ENCODE results near the gene DDX3Y. TPM values are rescaled to one million over a fixed set of nuclear protein-coding genes. Genes with fewer than 3 reads are reported as not detected.

DDX3Y gene
- 53.1 and 56.7 TPM in 2 replicates for total RNA-seq
- polyA plus RNA-seq (2012): 30.1 TPM

DNA sequence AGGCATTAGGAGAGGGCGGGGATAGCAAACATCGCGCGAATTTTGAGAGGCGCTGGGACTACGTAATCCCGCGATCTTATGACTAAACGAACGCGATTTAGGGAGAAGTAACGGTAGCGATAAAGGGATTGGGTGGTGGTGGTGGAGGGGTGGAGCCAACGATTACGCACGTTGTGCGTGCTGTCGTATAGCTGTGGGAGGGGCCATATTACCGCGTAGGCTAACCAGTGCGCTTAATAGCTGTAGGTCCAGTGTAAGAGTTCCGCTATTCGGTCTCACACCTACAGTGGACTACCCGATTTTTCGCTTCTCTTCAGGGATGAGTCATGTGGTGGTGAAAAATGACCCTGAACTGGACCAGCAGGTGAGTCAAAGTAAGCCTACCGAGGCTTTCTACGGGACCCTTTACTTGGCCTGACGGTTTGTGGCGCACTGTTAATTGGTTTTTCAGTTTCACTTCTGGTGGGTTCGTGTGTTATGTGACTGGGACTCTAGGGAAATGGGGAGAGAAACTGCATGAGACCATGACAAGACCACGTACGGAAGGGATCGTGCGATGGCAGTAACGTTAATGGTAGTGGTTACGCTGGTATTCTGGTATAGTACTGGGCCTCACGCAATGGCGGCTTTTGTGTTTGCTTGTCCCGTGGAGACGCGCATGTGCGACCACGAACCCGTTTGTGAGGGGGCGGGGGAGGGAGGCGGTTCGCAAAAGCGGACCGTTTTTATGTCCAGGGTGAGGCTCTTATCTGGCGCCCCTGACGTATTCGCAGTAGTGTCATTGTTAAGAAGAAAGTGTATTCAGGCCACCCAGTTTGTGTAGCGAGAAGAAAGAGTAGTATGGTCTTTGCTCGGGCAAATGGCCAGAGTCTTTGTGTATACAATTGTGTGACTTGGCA is at the start of gene DDX3Y:
Gene DDX3Y, plus strand, starts transcription at position 251 of the 899 bp plus-strand sequence. Its CDS starts 69 bp downstream, at position 320.
- peak; percentile 92 for DNase-seq (ENCODE audit: low read depth)

DNA sequence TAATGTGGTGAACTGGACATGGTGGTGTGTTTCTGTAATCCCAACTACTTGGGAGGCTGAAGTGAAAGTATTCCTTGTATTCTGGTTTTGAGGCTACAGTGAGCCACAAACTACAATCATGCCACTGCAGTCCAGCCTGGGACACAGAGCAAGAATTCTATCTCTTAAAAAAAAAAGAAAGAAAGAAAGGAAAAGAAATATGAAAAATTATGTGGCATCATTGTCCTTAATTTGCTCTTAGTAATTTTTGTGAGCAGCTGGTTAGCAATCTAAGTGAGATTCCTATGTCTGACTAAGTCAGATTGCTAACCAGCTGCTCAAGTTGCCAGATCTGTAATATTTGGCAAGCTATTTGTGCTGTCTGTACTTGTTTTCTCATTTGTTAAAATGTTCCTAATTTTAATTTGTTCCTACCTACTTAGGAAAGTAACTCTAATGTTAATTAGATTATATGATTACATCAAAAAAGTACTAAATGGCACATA is 48.8 kb upstream of the DDX3Y start:
- DNase-seq (ENCODE audit: low read depth): peak; percentile 43

DNA sequence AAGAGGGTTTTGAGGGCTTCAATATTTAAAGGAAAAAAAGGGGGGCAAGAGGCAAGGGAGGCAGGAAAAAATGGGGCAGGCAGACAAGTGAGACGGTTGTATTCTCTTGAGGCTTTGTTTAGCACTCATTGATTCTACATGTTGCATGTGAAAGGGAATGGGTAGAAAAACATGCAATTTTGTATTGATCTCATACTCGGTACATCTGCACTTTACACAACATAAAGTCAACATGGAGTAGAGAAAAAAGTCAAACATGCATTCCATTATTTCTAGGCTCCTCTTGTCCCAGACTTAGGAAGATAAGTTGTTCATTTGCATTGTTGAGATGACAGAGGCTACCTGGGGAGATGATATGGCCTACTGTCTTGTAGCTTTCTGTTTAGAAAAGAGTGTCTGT is 36.7 kb upstream of the DDX3Y start:
- DNase-seq (ENCODE audit: low read depth): no peak

DNA sequence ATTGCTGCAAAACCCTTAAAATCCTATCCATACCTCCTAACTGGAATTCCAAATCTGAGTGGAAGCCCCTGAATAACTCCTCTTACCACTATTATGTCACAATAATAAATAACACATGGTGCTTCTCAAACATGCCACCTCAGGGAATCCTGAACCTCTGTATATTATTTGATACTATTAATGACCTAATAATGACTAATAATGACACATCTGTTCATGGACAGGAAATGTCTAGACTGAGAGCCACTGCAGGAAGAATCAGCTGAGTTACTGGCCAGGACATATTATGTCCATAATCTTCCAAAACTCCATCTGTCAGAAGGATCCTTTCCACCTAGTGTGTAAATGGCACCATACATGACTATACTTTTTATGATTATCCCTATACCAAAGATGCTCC is 7.7 kb upstream of the DDX3Y start:
- DNase-seq (ENCODE audit: low read depth): no peak

DNA sequence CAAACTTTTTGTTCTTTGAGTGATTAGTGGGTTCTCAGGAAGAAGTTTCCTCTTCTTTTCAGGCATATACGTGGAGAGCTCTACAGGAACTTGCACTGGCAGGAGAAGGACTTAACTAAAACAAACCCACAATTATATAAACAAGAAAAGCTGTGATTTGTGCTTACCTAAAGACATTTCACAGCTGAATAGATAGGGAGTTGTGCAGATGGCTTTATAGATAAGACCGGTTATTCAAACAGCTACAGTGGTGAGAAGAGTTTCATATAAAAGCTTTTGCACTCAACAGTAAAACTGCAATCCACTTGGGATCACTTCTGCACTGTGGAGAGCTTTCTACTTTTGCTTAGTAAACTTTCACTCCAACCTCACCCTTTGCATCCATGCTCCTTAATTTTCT is 6.1 kb upstream of the DDX3Y start:
- DNase-seq (ENCODE audit: low read depth): no peak

DNA sequence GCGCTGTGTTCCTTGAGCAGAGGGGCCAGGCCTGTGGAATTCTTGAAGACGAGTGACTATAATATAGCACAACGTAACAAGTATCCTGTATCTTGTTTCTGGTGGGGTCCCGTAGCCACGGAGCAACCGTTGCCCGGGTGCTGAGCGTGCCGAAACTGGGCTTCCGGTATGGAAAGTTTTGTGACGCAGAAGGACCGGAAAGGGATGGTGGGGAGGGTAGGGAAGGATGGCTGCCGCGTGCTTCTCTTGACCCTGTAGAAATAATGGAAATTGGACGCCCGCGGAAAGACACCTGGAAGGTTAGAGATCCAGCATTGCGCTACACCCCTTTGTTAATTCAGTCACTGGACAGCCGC is 827 bp downstream of the DDX3Y start:
- DNase-seq (ENCODE audit: low read depth): peak; percentile 72

DNA sequence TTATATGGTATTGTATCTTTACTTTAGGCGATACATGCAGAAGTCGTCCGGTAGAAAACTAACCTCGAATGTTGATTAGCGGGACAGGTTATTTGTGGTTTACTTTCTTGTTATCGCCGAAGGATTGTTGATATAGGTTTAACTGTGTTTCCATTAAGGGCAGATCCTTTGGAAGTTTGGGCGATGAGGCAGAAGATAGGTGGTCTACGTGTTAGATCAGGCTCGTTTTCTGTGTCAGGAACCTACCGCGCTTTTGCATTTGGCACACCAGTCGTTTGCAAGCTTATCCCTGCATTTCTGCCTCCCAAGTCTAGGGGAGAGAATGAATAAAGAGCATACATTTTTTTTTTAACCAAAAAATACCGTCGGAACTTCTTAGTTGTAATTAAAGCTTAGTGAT is 1.2 kb downstream of the DDX3Y start:
- peak; percentile 7 for DNase-seq (ENCODE audit: low read depth)

DNA sequence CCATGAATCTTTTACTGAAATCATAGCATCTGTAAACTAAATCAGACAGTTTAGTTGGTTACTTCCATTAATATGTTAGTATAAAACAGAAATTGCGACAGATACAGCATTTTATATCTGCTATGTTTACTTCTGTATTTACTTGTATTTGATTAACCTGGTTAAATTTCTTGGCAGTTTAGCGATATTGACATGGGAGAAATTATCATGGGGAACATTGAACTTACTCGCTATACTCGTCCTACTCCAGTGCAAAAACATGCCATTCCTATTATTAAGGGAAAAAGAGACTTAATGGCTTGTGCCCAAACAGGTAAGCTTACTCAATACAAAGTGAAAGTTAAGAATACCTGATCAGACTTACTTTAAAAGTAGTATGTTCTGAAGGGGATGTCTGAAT is 8.9 kb downstream of the DDX3Y start:
- no peak for DNase-seq (ENCODE audit: low read depth)

DNA sequence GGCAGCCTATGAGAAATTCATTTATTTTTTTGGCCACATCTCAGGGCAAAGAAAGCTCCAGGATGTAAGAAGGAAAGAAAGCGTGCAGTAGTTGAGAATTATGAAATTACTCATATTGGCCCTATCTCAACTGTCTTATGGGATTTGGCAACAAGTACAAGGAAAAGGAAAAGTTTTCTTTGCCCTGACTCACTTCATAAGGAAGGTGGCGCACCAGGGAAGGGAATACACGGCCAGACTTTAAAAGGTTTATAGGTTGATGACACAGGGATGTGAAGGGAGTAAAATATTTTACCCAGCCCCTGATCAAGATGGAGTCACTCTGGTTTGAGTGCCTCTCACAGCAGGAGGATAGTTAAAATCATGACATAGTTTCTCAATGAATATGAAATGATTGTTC is 23.4 kb downstream of the DDX3Y start:
- DNase-seq (ENCODE audit: low read depth): peak; percentile 18

DNA sequence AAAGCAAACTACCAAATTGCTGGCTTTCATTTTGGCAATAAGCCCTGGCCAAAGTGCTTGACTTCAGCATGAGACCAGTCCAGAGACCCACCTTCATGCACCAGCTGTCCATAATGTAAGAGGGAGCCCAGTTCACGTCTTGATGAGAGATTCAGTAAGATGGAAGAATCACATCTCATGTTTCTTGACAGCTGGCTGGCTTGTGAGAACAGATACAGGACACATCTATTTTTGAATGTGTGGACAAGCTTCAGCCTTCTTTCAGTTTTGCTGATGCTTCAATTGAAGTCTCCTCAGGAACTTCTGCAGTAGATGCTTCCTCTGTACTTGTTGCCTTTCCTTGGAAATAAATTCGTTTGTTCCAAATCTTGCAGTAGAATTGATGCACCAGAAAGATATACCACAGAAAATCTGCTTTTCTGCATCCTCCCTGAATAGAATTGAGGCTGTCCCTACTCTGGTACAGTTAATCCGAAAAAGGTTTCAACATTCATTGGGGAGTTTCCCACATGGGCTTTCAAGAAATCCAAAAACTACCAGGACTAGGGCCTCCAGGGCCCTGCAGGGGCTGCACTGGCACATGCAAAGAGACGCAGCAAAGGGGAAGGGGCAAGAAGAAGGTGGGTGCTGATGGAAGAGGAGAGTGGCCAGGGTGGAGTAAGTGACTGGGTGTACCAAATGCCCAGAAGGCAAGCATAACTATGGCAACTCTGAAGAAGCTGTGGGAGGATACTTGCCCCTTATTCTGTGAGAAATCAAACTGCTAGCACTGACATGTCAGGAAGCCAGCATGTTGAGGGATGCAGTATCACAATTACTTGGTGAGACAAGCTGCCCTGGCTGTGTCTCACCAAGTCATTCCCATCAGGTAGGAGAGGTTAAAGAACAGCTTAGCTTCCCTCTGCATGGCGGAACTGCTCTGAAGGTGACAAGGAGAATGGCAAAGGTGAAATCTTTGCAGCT is 37.3 kb downstream of the DDX3Y start:
- DNase-seq (ENCODE audit: low read depth): peak; percentile 26

Other genes with a start within 250 kb of the DDX3Y start
- 26.9 and 30.1 TPM in 2 replicates for gene USP9Y, start 203.6 kb upstream of the DDX3Y start, total RNA-seq